ENCODE results near the gene CRABP1. TPM values are rescaled to one million over a fixed set of nuclear protein-coding genes. Genes with fewer than 3 reads are reported as not detected.

The CRABP1 gene
- total and polyA plus RNA-seq, 7 experiments from 2014 or later: not detected

GRCh38 chr15:78308422-78309032 is 31.6 kb upstream of the CRABP1 start:
- no peaks in the 10 kb centered on the region for H3K4me1 Mint-ChIP-seq
- DNase-seq: peak in 5 of 9 donors; percentile 11 to 53 (median 20)
- H3K36me3 Mint-ChIP-seq: no peaks in the 10 kb centered on the region
- Histone ChIP-seq H3K9me3 (ENCODE audit: control insufficient read depth in 2 of 3, low read length in 3 of 3) (no peaks in the 10 kb centered on the region), H3K4me1 (ENCODE audit: control insufficient read depth in 2 of 2, insufficient read depth in 2 of 2, low read length in 2 of 2) (no peaks in the 10 kb centered on the region), H3K4me3 (ENCODE audit: low read length) (no peak overlapping the region), H3K27ac (ENCODE audit: low read depth, low read length) (no peak overlapping the region), H3K36me3 (ENCODE audit: control insufficient read depth in 2 of 3, insufficient read depth in 3 of 3, low read length in 3 of 3) (no peaks in the 10 kb centered on the region), H3K27me3 (ENCODE audit: control insufficient read depth in 2 of 2, insufficient read depth in 2 of 2, low read length in 2 of 2) (no peaks in the 10 kb centered on the region)
- H3K4me3 Mint-ChIP-seq: no peak overlapping the region
- intact Hi-C loops (cut with micrococcal nuclease): loop anchor here (1.0 to 10.0 kb wide), 5 partner anchors 114 to 444 kb away; no protein-coding TSS in a partner anchor
- ChIA-PET POLR2A (interaction anchor here (0.9 kb wide), 2 partner anchors 9 to 13 kb away, joined by 3 to 4 read pairs; partner anchors contain the start of gene SKIC8), CTCF (interaction anchor here (1.1 kb wide), 1 partner anchor 9 kb away, joined by 3 read pairs; no protein-coding TSS in a partner anchor)
- ATAC-seq: peak; percentile 76
- H3K27ac Mint-ChIP-seq: no peak overlapping the region
- peaks cover 0 to 14% (median 10%) of the 10 kb centered on the region in 5 donors for H3K27me3 Mint-ChIP-seq
- H3K9me3 Mint-ChIP-seq: no peaks in the 10 kb centered on the region

- Mint-ChIP-seq H3K4me3 (no peak overlapping the region), H3K27ac (no peak overlapping the region), H3K9me3 (no peaks in the 10 kb centered on the region), H3K27me3 (peaks cover 0 to 11% (median 5%) of the 10 kb centered on the region in 5 donors), H3K4me1 (no peaks in the 10 kb centered on the region), H3K36me3 (no peaks in the 10 kb centered on the region)
- no peak overlapping the region for H3K4me3 ChIP-seq (ENCODE audit: low read length)
- no peaks in the 10 kb centered on the region for H3K27me3 ChIP-seq (ENCODE audit: control insufficient read depth in 2 of 2, insufficient read depth in 2 of 2, low read length in 2 of 2)
- H3K36me3 ChIP-seq (ENCODE audit: control insufficient read depth in 2 of 3, insufficient read depth in 3 of 3, low read length in 3 of 3): no peaks in the 10 kb centered on the region
- intact Hi-C loops (cut with micrococcal nuclease): no loop called here
- no peak for ATAC-seq
- H3K9me3 ChIP-seq (ENCODE audit: control insufficient read depth in 2 of 3, low read length in 3 of 3): no peaks in the 10 kb centered on the region
- H3K4me1 ChIP-seq (ENCODE audit: control insufficient read depth in 2 of 2, insufficient read depth in 2 of 2, low read length in 2 of 2): no peaks in the 10 kb centered on the region
- DNase-seq: no peak
- POLR2A ChIA-PET: interaction anchor here (0.9 kb wide), 1 partner anchor 12 kb away, joined by 3 read pairs; the partner anchor contains the start of gene SKIC8
- CTCF ChIA-PET: interaction anchor here (0.8 kb wide), 1 partner anchor 768 kb away, joined by 3 read pairs; no protein-coding TSS in a partner anchor
- H3K27ac ChIP-seq (ENCODE audit: low read depth, low read length): no peak overlapping the region
Observed at GRCh38 chr15:78311292-78311691, 28.9 kb upstream of the CRABP1 start.

GRCh38 chr15:78312536-78312935 is 27.6 kb upstream of the CRABP1 start:
- ChIA-PET CTCF (interaction anchor here (0.6 kb wide), 1 partner anchor 85 kb away, joined by 4 read pairs; no protein-coding TSS in a partner anchor), POLR2A (interaction anchor here (1.2 kb wide), 1 partner anchor 164 kb away, joined by 3 read pairs; no protein-coding TSS in a partner anchor)
- ATAC-seq (no peak), DNase-seq (no peak)
- Histone ChIP-seq H3K27me3 (ENCODE audit: control insufficient read depth in 2 of 2, insufficient read depth in 2 of 2, low read length in 2 of 2) (no peaks in the 10 kb centered on the region), H3K4me3 (ENCODE audit: low read length) (no peak overlapping the region), H3K36me3 (ENCODE audit: control insufficient read depth in 2 of 3, insufficient read depth in 3 of 3, low read length in 3 of 3) (no peaks in the 10 kb centered on the region), H3K4me1 (ENCODE audit: control insufficient read depth in 2 of 2, insufficient read depth in 2 of 2, low read length in 2 of 2) (no peaks in the 10 kb centered on the region), H3K9me3 (ENCODE audit: control insufficient read depth in 2 of 3, low read length in 3 of 3) (no peaks in the 10 kb centered on the region), H3K27ac (ENCODE audit: low read depth, low read length) (no peak overlapping the region)
- Mint-ChIP-seq H3K9me3 (no peaks in the 10 kb centered on the region), H3K36me3 (no peaks in the 10 kb centered on the region), H3K27me3 (peaks cover 0 to 8% (median 5%) of the 10 kb centered on the region in 5 donors), H3K4me3 (no peak overlapping the region), H3K27ac (no peak overlapping the region), H3K4me1 (no peaks in the 10 kb centered on the region)
- intact Hi-C loops (cut with micrococcal nuclease): no loop called here

- no peak for DNase-seq
- ATAC-seq: no peak
- Mint-ChIP-seq H3K36me3 (no peaks in the 10 kb centered on the region), H3K4me1 (no peaks in the 10 kb centered on the region), H3K27ac (no peak overlapping the region), H3K27me3 (peaks cover 0 to 10% (median 3%) of the 10 kb centered on the region in 5 donors), H3K9me3 (no peaks in the 10 kb centered on the region), H3K4me3 (no peak overlapping the region)
- Histone ChIP-seq H3K36me3 (ENCODE audit: control insufficient read depth in 2 of 3, insufficient read depth in 3 of 3, low read length in 3 of 3) (no peaks in the 10 kb centered on the region), H3K9me3 (ENCODE audit: control insufficient read depth in 2 of 3, low read length in 3 of 3) (no peaks in the 10 kb centered on the region), H3K4me1 (ENCODE audit: control insufficient read depth in 2 of 2, insufficient read depth in 2 of 2, low read length in 2 of 2) (no peaks in the 10 kb centered on the region), H3K27me3 (ENCODE audit: control insufficient read depth in 2 of 2, insufficient read depth in 2 of 2, low read length in 2 of 2) (no peaks in the 10 kb centered on the region), H3K27ac (ENCODE audit: low read depth, low read length) (no peak overlapping the region), H3K4me3 (ENCODE audit: low read length) (no peak overlapping the region)
- CTCF ChIA-PET: interaction anchor here (0.6 kb wide), 1 partner anchor 85 kb away, joined by 4 read pairs; no protein-coding TSS in a partner anchor
- intact Hi-C loops (cut with micrococcal nuclease): no loop called here
- POLR2A ChIA-PET: interaction anchor here (1.2 kb wide), 1 partner anchor 164 kb away, joined by 3 read pairs; no protein-coding TSS in a partner anchor
Observed at GRCh38 chr15:78312957-78313356, 27.2 kb upstream of the CRABP1 start.

- no peaks in the 10 kb centered on the region for H3K4me1 Mint-ChIP-seq
- Histone ChIP-seq H3K27ac (ENCODE audit: low read depth, low read length) (no peak overlapping the region), H3K36me3 (ENCODE audit: control insufficient read depth in 2 of 3, insufficient read depth in 3 of 3, low read length in 3 of 3) (no peaks in the 10 kb centered on the region), H3K4me3 (ENCODE audit: low read length) (no peak overlapping the region), H3K4me1 (ENCODE audit: control insufficient read depth in 2 of 2, insufficient read depth in 2 of 2, low read length in 2 of 2) (no peaks in the 10 kb centered on the region), H3K9me3 (ENCODE audit: control insufficient read depth in 2 of 3, low read length in 3 of 3) (no peaks in the 10 kb centered on the region), H3K27me3 (ENCODE audit: control insufficient read depth in 2 of 2, insufficient read depth in 2 of 2, low read length in 2 of 2) (no peaks in the 10 kb centered on the region)
- no peak for DNase-seq
- no peak for ATAC-seq
- ChIA-PET CTCF (no interaction called here), POLR2A (no interaction called here)
- no peak overlapping the region for H3K27ac Mint-ChIP-seq
- no peak overlapping the region for H3K4me3 Mint-ChIP-seq
- no peaks in the 10 kb centered on the region for H3K36me3 Mint-ChIP-seq
- peaks cover 0 to 8% (median 0%) of the 10 kb centered on the region in 5 donors for H3K27me3 Mint-ChIP-seq
- H3K9me3 Mint-ChIP-seq: no peaks in the 10 kb centered on the region
- intact Hi-C loops (cut with micrococcal nuclease): no loop called here
Observed at GRCh38 chr15:78313383-78313782, 26.8 kb upstream of the CRABP1 start.

GRCh38 chr15:78314181-78314581 is 26.0 kb upstream of the CRABP1 start:
- CTCF ChIA-PET: no interaction called here

More at GRCh38 chr15:78314181-78314581, 26.0 kb upstream of the CRABP1 start:
- no peak for ATAC-seq
- Histone ChIP-seq H3K4me3 (ENCODE audit: low read length) (no peak overlapping the region), H3K9me3 (ENCODE audit: control insufficient read depth in 2 of 3, low read length in 3 of 3) (no peaks in the 10 kb centered on the region), H3K4me1 (ENCODE audit: control insufficient read depth in 2 of 2, insufficient read depth in 2 of 2, low read length in 2 of 2) (no peaks in the 10 kb centered on the region), H3K36me3 (ENCODE audit: control insufficient read depth in 2 of 3, insufficient read depth in 3 of 3, low read length in 3 of 3) (no peaks in the 10 kb centered on the region), H3K27me3 (ENCODE audit: control insufficient read depth in 2 of 2, insufficient read depth in 2 of 2, low read length in 2 of 2) (no peaks in the 10 kb centered on the region), H3K27ac (ENCODE audit: low read depth, low read length) (no peak overlapping the region)
- intact Hi-C loops (cut with micrococcal nuclease): no loop called here
- POLR2A ChIA-PET: no interaction called here
- no peak for DNase-seq
- Mint-ChIP-seq H3K9me3 (no peaks in the 10 kb centered on the region), H3K36me3 (no peaks in the 10 kb centered on the region), H3K4me1 (no peaks in the 10 kb centered on the region), H3K27ac (no peak overlapping the region), H3K27me3 (peaks cover 0 to 8% (median 0%) of the 10 kb centered on the region in 5 donors), H3K4me3 (peak overlapping the region in 1 of 10 donors; percentile 29)
